GM10266 (cell line): ENCODE results near the gene CGRRF1.

Source experiments
- DNase-seq: peaks from one replicate; pipeline ENCODE4 v3.0.0; 2012; ENCODE audit errors: extremely low spot score
- TF ChIP-seq, protein P1 (sequence below): IDR thresholded peaks from 2 replicates; pipeline ENCODE4 v1.5.1; 2012; ENCODE audit warnings: mild to moderate bottlenecking, low read depth; ENCODE audit not compliant: control insufficient read depth, insufficient read depth; ENCODE audit errors: missing control alignments

CGRRF1 gene

DNA sequence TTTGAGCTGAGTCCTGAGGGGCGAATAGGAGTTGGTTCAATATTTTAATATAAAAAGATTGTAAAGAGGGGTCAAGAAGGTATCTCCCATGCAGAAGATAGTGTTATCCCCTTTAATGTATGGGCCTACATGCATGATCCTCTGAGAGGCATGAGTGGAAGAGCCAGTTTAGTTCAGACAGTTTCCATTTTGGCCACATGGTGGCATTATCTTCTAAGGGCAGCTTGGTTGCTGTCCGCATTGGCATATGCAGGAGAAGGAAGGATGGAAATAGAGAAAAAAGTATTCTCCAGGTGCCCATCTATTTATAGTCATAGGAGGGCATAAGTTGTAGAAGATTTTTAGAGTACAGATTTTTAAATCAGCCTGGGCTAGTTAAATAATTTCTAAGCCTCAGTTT, 62.6 kb downstream of the CGRRF1 start:
- DNase-seq = no peak
- TF ChIP-seq, protein P1, sequence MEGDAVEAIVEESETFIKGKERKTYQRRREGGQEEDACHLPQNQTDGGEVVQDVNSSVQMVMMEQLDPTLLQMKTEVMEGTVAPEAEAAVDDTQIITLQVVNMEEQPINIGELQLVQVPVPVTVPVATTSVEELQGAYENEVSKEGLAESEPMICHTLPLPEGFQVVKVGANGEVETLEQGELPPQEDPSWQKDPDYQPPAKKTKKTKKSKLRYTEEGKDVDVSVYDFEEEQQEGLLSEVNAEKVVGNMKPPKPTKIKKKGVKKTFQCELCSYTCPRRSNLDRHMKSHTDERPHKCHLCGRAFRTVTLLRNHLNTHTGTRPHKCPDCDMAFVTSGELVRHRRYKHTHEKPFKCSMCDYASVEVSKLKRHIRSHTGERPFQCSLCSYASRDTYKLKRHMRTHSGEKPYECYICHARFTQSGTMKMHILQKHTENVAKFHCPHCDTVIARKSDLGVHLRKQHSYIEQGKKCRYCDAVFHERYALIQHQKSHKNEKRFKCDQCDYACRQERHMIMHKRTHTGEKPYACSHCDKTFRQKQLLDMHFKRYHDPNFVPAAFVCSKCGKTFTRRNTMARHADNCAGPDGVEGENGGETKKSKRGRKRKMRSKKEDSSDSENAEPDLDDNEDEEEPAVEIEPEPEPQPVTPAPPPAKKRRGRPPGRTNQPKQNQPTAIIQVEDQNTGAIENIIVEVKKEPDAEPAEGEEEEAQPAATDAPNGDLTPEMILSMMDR = peak; percentile 35

DNA sequence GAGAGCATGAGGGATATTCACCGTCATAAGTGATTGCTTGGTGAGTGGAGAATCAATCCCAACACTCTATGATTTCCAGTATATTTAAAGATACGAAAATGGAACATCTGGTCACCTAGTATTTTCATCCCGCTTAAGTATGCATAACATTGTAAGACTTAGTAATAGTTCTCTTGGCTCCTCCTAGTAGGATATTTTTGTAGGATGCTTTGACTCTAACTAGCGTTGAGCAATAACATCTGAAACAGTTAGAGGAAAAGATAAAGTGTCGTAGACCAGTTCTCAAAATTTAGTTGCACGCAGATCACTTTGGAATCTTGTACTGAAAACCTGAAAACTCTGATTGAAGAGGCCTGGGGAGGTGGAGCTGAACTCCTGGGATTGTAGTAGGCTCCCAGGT, 64.8 kb downstream of the CGRRF1 start:
- DNase-seq = no peak
- TF ChIP-seq, protein P1 = no peak

DNA sequence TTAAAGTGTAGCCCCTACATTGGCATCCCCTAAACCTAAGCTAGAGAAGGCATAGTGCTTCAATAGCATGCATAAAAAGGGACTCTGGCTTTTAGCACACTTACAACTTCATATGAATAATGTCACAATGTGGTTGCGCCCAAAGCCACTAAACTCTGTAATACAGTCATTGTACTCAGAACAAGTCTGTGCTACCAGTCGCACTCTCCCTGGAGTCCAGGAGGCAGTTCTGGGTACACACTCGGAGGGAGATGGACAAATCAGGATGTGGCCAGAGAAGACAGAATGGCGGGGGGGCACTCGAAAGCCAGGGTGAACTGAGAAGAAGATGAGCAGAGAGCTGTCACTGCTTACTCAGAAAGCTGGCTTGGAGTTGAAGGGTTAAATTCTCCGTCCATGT, 67.8 kb downstream of the CGRRF1 start:
- DNase-seq = no peak
- TF ChIP-seq, protein P1 = no peak

DNA sequence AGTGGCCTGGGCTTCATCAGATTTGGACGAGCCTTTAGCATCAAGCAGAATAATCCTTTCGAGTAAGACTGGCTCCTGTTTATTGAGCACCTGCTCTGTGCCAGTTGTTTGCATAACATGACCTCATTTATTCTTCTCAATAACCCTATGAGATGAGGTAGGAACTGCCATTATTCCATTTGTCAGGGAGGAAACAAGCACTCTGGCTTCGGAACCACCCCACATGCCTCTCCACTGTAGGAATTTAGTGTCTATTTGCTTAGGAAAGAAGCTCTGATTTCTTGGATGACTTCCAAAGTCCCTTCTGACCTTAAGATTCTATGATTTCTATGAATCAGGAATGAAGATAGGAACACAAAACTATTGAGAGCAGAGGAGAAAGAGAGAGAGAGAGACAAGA, 68.3 kb downstream of the CGRRF1 start:
- TF ChIP-seq, protein P1 = no peak
- DNase-seq = no peak

DNA sequence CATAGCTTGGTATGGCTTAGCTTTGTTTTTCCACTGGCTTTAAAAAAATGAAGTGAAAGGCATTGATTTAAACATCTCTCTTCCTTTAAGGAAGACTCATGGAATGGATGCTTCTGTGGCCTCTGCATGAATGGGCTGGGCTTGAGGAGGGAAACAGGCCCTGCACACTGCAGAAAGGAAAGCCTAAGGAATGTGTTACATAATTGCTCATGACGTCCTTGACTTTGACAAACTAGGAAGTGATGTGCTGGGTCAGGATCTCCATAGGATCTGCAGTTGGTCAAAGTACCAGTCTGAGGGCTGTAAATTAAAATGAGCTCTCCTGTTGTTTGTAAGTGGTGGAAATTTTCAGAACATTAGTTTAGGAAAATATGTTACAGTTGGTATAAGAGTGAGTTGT, 69.9 kb downstream of the CGRRF1 start:
- TF ChIP-seq, protein P1 = no peak
- DNase-seq = no peak

DNA sequence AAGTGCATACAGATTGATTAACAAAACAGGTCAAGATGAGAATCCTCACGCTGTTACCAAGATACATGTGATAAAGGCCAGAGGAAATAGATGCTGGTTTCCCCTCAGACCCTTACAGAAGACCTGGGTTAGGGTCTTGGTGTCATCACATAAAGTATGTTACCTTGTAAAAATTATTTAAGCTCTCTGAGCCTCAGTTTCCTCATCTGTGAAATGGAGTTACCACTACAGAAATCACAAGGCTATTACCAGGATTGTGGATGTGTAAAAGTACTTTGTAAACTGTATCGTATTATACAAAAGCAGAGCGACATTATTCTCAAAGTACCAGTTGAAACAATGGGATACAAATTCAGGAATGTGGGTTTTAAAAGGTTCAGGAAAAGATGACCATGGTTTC, 71.2 kb downstream of the CGRRF1 start:
- TF ChIP-seq, protein P1 = no peak
- DNase-seq = no peak

DNA sequence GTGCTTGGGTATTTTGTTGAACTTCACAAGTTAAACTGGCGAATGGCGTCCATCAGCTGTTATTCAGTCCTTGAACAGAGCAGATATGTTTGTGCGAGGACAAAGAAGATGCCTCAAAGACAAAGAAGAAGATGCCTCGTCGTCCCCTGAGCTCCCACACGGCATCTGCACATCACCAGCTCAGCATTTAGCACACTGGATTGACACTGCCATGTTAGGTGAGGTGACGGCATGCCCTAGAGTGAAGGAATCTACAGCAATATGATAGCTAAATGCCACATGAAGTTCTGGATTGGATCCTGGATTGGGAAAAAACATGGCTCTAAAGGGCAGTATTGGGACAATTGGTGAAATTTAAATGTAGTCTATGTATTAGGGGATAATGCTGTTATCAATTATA, 72.6 kb downstream of the CGRRF1 start:
- TF ChIP-seq, protein P1 = no peak
- no peak for DNase-seq

DNA sequence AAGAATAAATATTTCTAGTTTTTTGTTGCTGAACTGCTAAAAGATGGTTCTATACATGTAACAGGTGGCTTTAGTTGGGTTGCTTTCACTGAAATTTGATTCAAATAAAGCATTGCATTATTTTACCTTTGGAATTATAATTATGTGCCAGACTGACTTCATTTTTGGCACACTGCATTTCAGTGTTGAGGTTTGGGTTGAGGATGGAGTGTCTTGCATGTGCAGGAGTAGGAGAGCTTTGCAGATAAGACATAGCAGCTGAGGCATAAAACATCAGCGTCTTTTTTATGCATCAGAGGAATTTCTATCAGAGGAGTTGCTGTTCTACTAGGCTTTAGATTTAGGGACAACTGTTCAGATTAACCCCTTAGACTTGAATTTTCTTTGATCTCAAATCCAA, 74.4 kb downstream of the CGRRF1 start:
- no peak for DNase-seq

More for the DNA sequence above, 74.4 kb downstream of the CGRRF1 start:
- TF ChIP-seq, protein P1 = no peak
